ENCODE data around the gene APCDD1L.
"Not testable (repeated sequence)": the region's sequence is repeated elsewhere in the genome, so short reads cannot be mapped to it uniquely, and the experiment has no call there.

APCDD1L gene

GRCh38 chr20:58545565-58546415 is 30.6 kb upstream of the APCDD1L start:
- DNase-seq (ENCODE audit: low spot score): no peak

- no peak for DNase-seq (ENCODE audit: low spot score)
These were observed 29.7 kb upstream of the APCDD1L start for GRCh38 chr20:58544891-58545290.

- no peak for DNase-seq (ENCODE audit: low spot score)
These were observed 29.1 kb upstream of the APCDD1L start for GRCh38 chr20:58544286-58544685.

- no peak for DNase-seq (ENCODE audit: low spot score)
These were observed 28.1 kb upstream of the APCDD1L start for GRCh38 chr20:58543274-58543673.

- DNase-seq (ENCODE audit: low spot score): no peak
These were observed 27.4 kb upstream of the APCDD1L start for GRCh38 chr20:58542411-58543095.

GRCh38 chr20:58542034-58542410 is 26.8 kb upstream of the APCDD1L start:
- DNase-seq (ENCODE audit: low spot score): not testable (repeated sequence)

GRCh38 chr20:58538752-58539151 is 23.6 kb upstream of the APCDD1L start:
- no peak for DNase-seq (ENCODE audit: low spot score)

- DNase-seq (ENCODE audit: low spot score): no peak
These were observed 22.6 kb upstream of the APCDD1L start for GRCh38 chr20:58537831-58538230.

GRCh38 chr20:58536289-58536688 is 21.1 kb upstream of the APCDD1L start:
- DNase-seq (ENCODE audit: low spot score): no peak

GRCh38 chr20:58531657-58532056 is 16.5 kb upstream of the APCDD1L start:
- no peak for DNase-seq (ENCODE audit: low spot score)

- no peak for DNase-seq (ENCODE audit: low spot score)
These were observed 15.9 kb upstream of the APCDD1L start for GRCh38 chr20:58531063-58531462.

- DNase-seq (ENCODE audit: low spot score): no peak
These were observed 13.2 kb upstream of the APCDD1L start for GRCh38 chr20:58528412-58528811.

- no peak for DNase-seq (ENCODE audit: low spot score)
These were observed 11.2 kb upstream of the APCDD1L start for GRCh38 chr20:58526411-58526810.

GRCh38 chr20:58524814-58525213 is 9.6 kb upstream of the APCDD1L start:
- DNase-seq (ENCODE audit: low spot score): peak; percentile 67

GRCh38 chr20:58523971-58524315 is 8.7 kb upstream of the APCDD1L start:
- DNase-seq (ENCODE audit: low spot score): peak; percentile 72

GRCh38 chr20:58523072-58523970 is 8.1 kb upstream of the APCDD1L start:
- DNase-seq (ENCODE audit: low spot score): no peak

GRCh38 chr20:58522666-58523065 is 7.5 kb upstream of the APCDD1L start:
- DNase-seq (ENCODE audit: low spot score): no peak

GRCh38 chr20:58521763-58522162 is 6.6 kb upstream of the APCDD1L start:
- DNase-seq (ENCODE audit: low spot score): no peak

GRCh38 chr20:58519940-58520712 is 4.9 kb upstream of the APCDD1L start:
- no peak for DNase-seq (ENCODE audit: low spot score)

- DNase-seq (ENCODE audit: low spot score): no peak
These were observed 3.8 kb upstream of the APCDD1L start for GRCh38 chr20:58518896-58519593.

- no peak for DNase-seq (ENCODE audit: low spot score)
These were observed 3.2 kb upstream of the APCDD1L start for GRCh38 chr20:58518387-58518786.
